Left renal pelvis (tissue), 4 donors: ENCODE data around the gene DOCK1. TPM values are rescaled to one million over a fixed set of nuclear protein-coding genes. Genes with fewer than 3 reads are reported as not detected.

ENCODE experiments used
- DNase-seq, 4 donors: peaks; one replicate each; pipeline ENCODE4 v3.0.0-alpha.2; 2013; ENCODE audit warnings: low read depth in 4 of 4, low spot score in 3 of 4
- polyA plus RNA-seq, 4 donors: library from polyadenylated mRNA; unstranded; fragments of 120-200 nt; gene quantifications; one replicate each; pipeline ENCODE4 v1.2.1, GENCODE V29; 2013; ENCODE audit not compliant: insufficient read length in 4 of 4

The DOCK1 gene
- polyA plus RNA-seq, 4 donors, result 62.7 to 68.3 (median 66.4) TPM

- no peak for DNase-seq
Observed at GRCh38 chr10:127407551-127407950, 502.3 kb downstream of the DOCK1 start.

- no peak for DNase-seq
Observed at GRCh38 chr10:127408112-127408710, 503.0 kb downstream of the DOCK1 start.

GRCh38 chr10:127408733-127409132 is 503.5 kb downstream of the DOCK1 start:
- no peak for DNase-seq

- DNase-seq, result no peak
Observed at GRCh38 chr10:127410030-127410429, 504.8 kb downstream of the DOCK1 start.

GRCh38 chr10:127411062-127411461 is 505.8 kb downstream of the DOCK1 start:
- no peak for DNase-seq

- no peak for DNase-seq
Observed at GRCh38 chr10:127413326-127413725, 508.1 kb downstream of the DOCK1 start.

GRCh38 chr10:127414024-127414423 is 508.8 kb downstream of the DOCK1 start:
- DNase-seq, result no peak

GRCh38 chr10:127415116-127415515 is 509.9 kb downstream of the DOCK1 start:
- DNase-seq, result no peak

GRCh38 chr10:127415901-127416581 is 510.8 kb downstream of the DOCK1 start:
- no peak for DNase-seq

- no peak for DNase-seq
Observed at GRCh38 chr10:127417031-127417430, 511.8 kb downstream of the DOCK1 start.

- DNase-seq, result no peak
Observed at GRCh38 chr10:127417686-127418401, 512.6 kb downstream of the DOCK1 start.

GRCh38 chr10:127418536-127419168 is 513.4 kb downstream of the DOCK1 start:
- DNase-seq, result no peak

- no peak for DNase-seq
Observed at GRCh38 chr10:127420138-127420684, 515.0 kb downstream of the DOCK1 start.

- DNase-seq, result no peak
Observed at GRCh38 chr10:127423218-127423915, 518.1 kb downstream of the DOCK1 start.

- DNase-seq, result no peak
Observed at GRCh38 chr10:127424594-127425264, 519.5 kb downstream of the DOCK1 start.

GRCh38 chr10:127426746-127427145 is 521.5 kb downstream of the DOCK1 start:
- DNase-seq, result no peak

GRCh38 chr10:127427926-127428325 is 522.7 kb downstream of the DOCK1 start:
- DNase-seq, result no peak

- no peak for DNase-seq
Observed at GRCh38 chr10:127428385-127428980, 523.3 kb downstream of the DOCK1 start.

GRCh38 chr10:127429601-127430312 is 524.5 kb downstream of the DOCK1 start:
- DNase-seq, result no peak
